ENCODE data around the gene EVX1. TPM values are rescaled to one million over a fixed set of nuclear protein-coding genes. Genes with fewer than 3 reads are reported as not detected.

The EVX1 gene
- total RNA-seq, 1 experiment from 2014 or later, result 0.33 TPM

GRCh38 chr7:27194002-27194352 is 48.6 kb upstream of the EVX1 start:
- Histone ChIP-seq H4K20me1 (ENCODE audit: low read length) (peaks cover 12% of the 10 kb centered on the region; the same call in 1 of the 2 replicates), H3K4me1 (ENCODE audit: insufficient read depth, low read length) (peaks cover 38% of the 10 kb centered on the region), H2AFZ (ENCODE audit: low read length) (no peak overlapping the region), H3K9me2 (replicated peaks; ENCODE audit: low read length) (no peaks in the 10 kb centered on the region), H3K27ac (ENCODE audit: low read length) (peak overlapping the region; percentile 97), H3K9ac (ENCODE audit: low read length) (peak overlapping the region; percentile 97), H3F3A (ENCODE audit: low read length, unreplicated experiment) (no peaks in the 10 kb centered on the region), H3K4me3 (ENCODE audit: low read length) (peak overlapping the region; percentile 91), H3K4me2 (ENCODE audit: low read length) (peak overlapping the region; percentile 99), H3K9me3 (ENCODE audit: low read length) (no peaks in the 10 kb centered on the region), H3K27me3 (ENCODE audit: low read length) (no peaks in the 10 kb centered on the region), H3K79me2 (ENCODE audit: low read length) (peaks cover 100% of the 10 kb centered on the region), H3K36me3 (ENCODE audit: low read depth, low read length) (0 out of 2 replicates have a peak, but pooled peaks cover 6% of the 10 kb centered on the region)
- ChIA-PET CTCF (no interaction called here), POLR2A (ENCODE audit: unreplicated experiment) (interaction anchor here (0.7 kb wide), 2 partner anchors 9 to 10 kb away, joined by 3 to 7 read pairs; partner anchors contain the start of gene HOXA11)
- TF ChIP-seq EZH2 (IDR thresholded peaks at IDR 0.05; ENCODE audit: low read length, unreplicated experiment) (no peak), EZH2phosphoT487 (IDR thresholded peaks at IDR 0.05; ENCODE audit: borderline replicate concordance, low read length) (no peak), CTCF (conservative IDR thresholded peaks at IDR 0.05; ENCODE audit: low read depth, low read length) (no peak)
- DNase-seq, result peak; percentile 31
- intact Hi-C loops (cut with micrococcal nuclease), result no loop called here
- no TSS peak for BruUV-seq (replicated peaks)
- no peak for ATAC-seq

- POLR2A ChIA-PET (ENCODE audit: unreplicated experiment), result interaction anchor here (0.5 to 1.2 kb wide), 5 partner anchors 9 to 384 kb away, joined by 3 to 9 read pairs (median 3); partner anchors contain the start of gene HOXA11
- no peaks in the 10 kb centered on the region for H3K27me3 ChIP-seq (ENCODE audit: low read length)
- peak overlapping the region; percentile 97 for H3K9ac ChIP-seq (ENCODE audit: low read length)
- peak overlapping the region; percentile 5; the same call in 1 of the 2 replicates for H2AFZ ChIP-seq (ENCODE audit: low read length)
- CTCF ChIA-PET, result interaction anchor here (0.6 to 2.1 kb wide), 3 partner anchors 25 to 413 kb away, joined by 3 to 35 read pairs (median 5); no protein-coding TSS in a partner anchor
- no peak for ATAC-seq
- peaks cover 12% of the 10 kb centered on the region; the same call in 1 of the 2 replicates for H4K20me1 ChIP-seq (ENCODE audit: low read length)
- peak; percentile 40 for DNase-seq
- no peaks in the 10 kb centered on the region for H3F3A ChIP-seq (ENCODE audit: low read length, unreplicated experiment)
- H3K4me3 ChIP-seq (ENCODE audit: low read length), result peak overlapping the region; percentile 91
- H3K27ac ChIP-seq (ENCODE audit: low read length), result peak overlapping the region; percentile 97
- TF ChIP-seq EZH2 (IDR thresholded peaks at IDR 0.05; ENCODE audit: low read length, unreplicated experiment) (no peak), CTCF (conservative IDR thresholded peaks at IDR 0.05; ENCODE audit: low read depth, low read length) (no peak), EZH2phosphoT487 (IDR thresholded peaks at IDR 0.05; ENCODE audit: borderline replicate concordance, low read length) (no peak)
- no TSS peak for BruUV-seq (replicated peaks)
- H3K4me2 ChIP-seq (ENCODE audit: low read length), result peak overlapping the region; percentile 99
- intact Hi-C loops (cut with micrococcal nuclease), result loop anchor here (1.0 to 5.0 kb wide), 3 partner anchors 40 to 897 kb away; partner anchors contain the start of gene TAX1BP1
- peaks cover 97% of the 10 kb centered on the region for H3K79me2 ChIP-seq (ENCODE audit: low read length)
- 0 out of 2 replicates have a peak, but pooled peaks cover 6% of the 10 kb centered on the region for H3K36me3 ChIP-seq (ENCODE audit: low read depth, low read length)
- no peaks in the 10 kb centered on the region for H3K9me3 ChIP-seq (ENCODE audit: low read length)
- H3K4me1 ChIP-seq (ENCODE audit: insufficient read depth, low read length), result peaks cover 29% of the 10 kb centered on the region
- no peaks in the 10 kb centered on the region for H3K9me2 ChIP-seq (replicated peaks; ENCODE audit: low read length)
Measured at GRCh38 chr7:27194686-27195379, 47.8 kb upstream of the EVX1 start.

Measured in PC-3 (cell line).